Measurements from ENCODE around the gene KIF3A.

GRCh38 chr5:132746592-132746953, 9.2 kb upstream of the KIF3A start:
- TF ChIP-seq POLR2A (IDR thresholded peaks at IDR 0.05; ENCODE audit: low read length) (no peak), GATA1 (IDR thresholded peaks at IDR 0.05; ENCODE audit: low read depth, low read length) (no peak)

Measured in erythroblast (primary cell).